GM13977 (cell line): ENCODE results near the gene BANF2.
"Not testable (repeated sequence)": the region's sequence is repeated elsewhere in the genome, so short reads cannot be mapped to it uniquely, and the experiment has no call there.

Experiments used
- DNase-seq: peaks from one replicate; pipeline ENCODE4 v3.0.0; 2012; ENCODE audit warnings: low spot score
- in situ Hi-C: fragments of 300-500 bp; cut with MboI; formaldehyde crosslinking; loops from one replicate; pipeline ENCODE4 v1.12.0; 2022; ENCODE audit warnings: low sequenced_read_pairs, low pct_unique_long_range_greater_than_20kb, mixed read lengths, inconsistent platforms; ENCODE audit not compliant: unreplicated experiment
- TF ChIP-seq, protein P1 (sequence below): IDR thresholded peaks from 2 replicates; pipeline ENCODE4 v1.5.1; 2012; ENCODE audit warnings: mild to moderate bottlenecking, control low read depth; ENCODE audit not compliant: insufficient read depth; ENCODE audit errors: extremely low read depth, missing control alignments

Gene BANF2

DNA sequence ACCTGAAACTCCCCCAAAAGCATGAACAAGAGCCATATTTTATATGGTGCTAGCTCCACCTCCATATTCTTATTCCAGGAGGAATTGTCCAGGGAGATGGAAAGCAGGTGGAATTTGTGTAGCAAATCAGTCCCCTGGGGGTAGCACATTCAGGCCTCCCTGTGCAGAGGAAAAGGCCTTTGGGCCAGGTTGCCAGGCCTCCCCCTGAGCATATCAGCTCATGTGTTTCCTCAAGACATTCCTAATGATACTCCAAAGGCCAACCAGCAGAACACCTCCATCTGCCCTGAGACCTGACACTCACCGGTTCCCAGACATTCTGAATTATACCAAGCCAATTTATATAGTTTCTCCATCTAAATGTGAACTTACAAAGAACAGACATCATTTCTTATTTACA lies 2.6 kb upstream of the BANF2 start:
- DNase-seq = no peak

DNA sequence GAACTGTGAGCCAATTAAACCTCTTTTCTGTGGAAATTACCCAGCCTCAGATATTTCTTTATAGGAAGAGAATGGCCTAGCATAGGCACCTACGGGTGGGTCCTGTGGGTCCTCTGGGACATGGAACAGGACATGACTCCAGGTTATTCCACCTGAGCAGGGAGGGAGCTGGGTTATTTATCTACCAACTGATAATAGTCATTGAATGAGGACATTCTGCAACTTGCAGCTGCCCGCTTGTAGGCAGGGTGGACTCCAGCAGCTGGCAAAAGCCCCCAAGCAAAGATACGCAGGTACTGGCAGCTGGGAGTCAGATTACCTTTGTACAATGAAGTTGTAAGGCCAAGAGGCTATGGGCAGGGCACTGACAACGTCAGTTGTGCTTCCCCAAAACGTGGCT lies 1.4 kb upstream of the BANF2 start:
- DNase-seq = no peak
- in situ Hi-C loops = loop anchor here (25.0 kb wide), 1 partner anchor 189 kb away; no protein-coding TSS in a partner anchor
- TF ChIP-seq, protein P1, sequence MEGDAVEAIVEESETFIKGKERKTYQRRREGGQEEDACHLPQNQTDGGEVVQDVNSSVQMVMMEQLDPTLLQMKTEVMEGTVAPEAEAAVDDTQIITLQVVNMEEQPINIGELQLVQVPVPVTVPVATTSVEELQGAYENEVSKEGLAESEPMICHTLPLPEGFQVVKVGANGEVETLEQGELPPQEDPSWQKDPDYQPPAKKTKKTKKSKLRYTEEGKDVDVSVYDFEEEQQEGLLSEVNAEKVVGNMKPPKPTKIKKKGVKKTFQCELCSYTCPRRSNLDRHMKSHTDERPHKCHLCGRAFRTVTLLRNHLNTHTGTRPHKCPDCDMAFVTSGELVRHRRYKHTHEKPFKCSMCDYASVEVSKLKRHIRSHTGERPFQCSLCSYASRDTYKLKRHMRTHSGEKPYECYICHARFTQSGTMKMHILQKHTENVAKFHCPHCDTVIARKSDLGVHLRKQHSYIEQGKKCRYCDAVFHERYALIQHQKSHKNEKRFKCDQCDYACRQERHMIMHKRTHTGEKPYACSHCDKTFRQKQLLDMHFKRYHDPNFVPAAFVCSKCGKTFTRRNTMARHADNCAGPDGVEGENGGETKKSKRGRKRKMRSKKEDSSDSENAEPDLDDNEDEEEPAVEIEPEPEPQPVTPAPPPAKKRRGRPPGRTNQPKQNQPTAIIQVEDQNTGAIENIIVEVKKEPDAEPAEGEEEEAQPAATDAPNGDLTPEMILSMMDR = no peak

More for the DNA sequence above, 2.6 kb upstream of the BANF2 start:
- in situ Hi-C loops = loop anchor here (25.0 kb wide), 1 partner anchor 190 kb away; no protein-coding TSS in a partner anchor
- TF ChIP-seq, protein P1 = no peak

DNA sequence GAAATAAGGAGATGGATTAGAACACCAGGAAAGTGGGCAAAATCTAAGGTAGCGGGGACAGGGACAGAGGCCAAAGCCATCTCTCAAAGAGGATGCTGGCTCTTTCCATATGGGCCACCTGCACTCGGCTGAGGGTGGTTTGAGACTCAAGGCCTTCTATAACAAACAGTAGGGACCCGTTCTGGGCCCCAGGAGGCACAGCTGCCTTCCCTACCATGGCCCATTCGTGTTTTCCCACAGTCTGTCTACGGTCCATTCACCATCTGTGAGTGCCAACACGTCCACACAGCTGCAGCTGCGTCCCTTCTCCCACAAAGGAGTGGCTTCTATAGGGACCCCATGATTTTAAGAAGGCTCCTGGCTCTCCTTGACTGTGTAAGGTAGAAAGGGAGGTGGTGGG lies 871 bp downstream of the BANF2 start:
- DNase-seq = no peak
- in situ Hi-C loops = no loop called here
- TF ChIP-seq, protein P1 = no peak

DNA sequence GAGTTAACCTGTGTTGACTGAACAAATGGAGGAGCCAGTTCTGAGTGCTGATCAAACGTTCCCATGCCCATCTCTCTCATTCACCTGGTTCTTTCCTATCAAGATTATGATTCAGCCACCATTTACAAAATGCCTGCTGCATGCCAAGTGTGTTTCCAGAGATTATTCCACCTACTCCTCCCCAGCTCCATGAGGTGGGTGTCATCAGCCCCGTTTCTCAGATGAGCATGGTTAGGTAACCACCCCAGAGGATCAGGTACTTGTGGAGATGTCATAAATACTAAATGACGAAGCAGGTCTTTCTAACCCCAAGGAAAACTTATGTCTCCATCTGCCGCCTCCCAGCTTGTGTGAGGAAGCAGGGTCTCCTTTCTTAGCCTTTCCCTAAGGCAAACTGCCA lies 2.1 kb downstream of the BANF2 start:
- TF ChIP-seq, protein P1 = no peak
- in situ Hi-C loops = no loop called here

DNA sequence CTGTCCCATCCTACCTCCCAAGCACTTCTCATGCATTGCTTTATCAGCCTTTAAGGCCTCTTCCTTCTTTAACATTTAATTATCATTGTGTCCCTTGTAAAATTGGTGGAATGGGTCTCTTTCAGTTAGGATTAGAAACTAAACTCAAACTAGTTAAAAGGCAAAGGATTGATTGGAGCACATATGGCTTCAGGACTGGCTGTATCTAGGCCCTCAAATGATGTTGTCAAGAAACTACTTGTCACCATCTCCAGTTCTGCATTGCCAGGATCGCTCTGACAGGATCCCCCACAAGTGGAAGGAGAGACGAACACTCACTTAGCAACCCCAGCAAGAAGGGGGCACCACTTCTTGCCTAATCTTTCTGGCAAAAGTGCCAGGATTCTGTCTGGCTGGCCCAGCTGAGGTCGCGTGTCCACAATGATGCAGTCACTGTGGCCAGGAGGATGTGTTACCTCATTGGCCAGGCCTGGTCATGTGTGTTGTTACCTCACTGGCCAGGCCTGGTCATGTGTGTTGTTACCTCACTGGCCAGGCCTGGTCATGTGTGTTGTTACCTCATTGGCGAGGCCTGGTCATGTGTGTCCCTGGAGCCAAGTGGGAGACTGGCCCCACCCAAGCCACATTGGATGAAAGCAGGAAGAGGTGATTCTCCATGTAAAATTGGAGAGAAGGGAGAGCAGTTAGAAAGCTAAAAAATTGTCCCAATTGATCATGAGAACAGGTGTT lies 5.0 kb downstream of the BANF2 start:
- in situ Hi-C loops = no loop called here
- no peak for DNase-seq
- TF ChIP-seq, protein P1 = no peak

More for the DNA sequence above, 2.1 kb downstream of the BANF2 start:
- DNase-seq = no peak

DNA sequence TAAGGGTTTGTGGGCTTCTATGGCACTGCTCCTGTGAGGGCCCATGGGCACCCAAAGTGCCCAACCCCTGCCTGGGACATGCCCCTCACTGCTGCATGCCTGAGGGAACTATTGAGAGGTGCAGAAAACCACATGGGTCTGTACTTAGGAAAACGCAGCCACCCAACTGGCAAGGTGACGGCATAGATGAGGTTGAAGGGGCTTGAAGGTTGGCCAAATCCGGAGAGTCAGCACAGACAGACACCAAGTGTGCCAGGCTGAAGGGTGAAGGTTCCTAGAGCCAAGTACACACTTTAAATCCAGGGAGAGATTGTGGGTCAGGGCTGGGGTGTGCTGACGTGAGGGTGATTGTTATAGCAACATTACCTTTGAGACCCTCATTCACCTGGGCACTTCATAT lies 6.2 kb downstream of the BANF2 start:
- DNase-seq = no peak
- TF ChIP-seq, protein P1 = no peak
- in situ Hi-C loops = no loop called here

DNA sequence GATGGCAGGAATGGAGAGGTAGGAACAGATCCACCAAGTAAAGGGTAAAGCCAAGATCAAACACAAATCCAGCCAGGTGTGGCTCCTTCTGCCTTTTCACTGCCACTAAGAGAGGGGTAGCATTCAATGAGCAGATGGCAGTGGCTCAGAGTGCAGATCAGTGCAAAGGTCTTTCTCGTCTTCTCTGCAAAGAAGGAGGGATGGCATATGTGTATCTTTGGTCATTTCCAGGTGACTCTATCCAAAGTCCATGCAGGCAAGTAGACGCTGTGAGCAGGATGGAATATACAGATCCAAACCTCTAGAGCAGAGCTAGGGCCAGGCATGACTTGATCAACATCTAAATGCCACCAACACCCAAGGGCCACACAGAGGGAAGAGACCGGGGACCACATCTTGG lies 6.9 kb downstream of the BANF2 start:
- in situ Hi-C loops = no loop called here
- no peak for DNase-seq
- TF ChIP-seq, protein P1 = no peak

DNA sequence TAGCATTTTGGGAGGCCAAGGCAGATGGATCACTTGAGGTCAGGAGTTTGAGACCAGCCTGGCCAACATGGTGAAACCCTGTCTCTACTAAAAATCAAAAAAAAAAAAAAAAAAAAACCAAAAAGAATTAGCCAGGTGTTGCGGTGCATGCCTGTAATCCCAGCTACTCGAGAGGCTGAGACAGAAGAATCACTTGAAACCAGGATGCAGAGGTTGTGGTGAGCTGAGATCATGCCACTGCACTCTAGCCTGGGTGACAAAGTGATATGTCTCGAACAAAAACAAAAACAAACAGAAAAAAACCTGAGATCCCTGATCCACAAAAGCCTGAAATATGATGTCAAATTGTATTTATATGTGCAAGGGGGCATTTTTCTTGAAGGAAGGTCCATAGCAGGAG lies 8.2 kb downstream of the BANF2 start:
- DNase-seq, in situ Hi-C loops: not testable (repeated sequence)
